VCaP (cell line): Measurements from ENCODE around the gene SPOCK1.

Experiments
- H3K27ac ChIP-seq: fragments of 450-650 bp; 2 replicates; pipeline ENCODE4 v1.5.1; 2017
- CTCF ChIP-seq: fragments of 450-650 bp; conservative IDR thresholded peaks from 2 replicates; pipeline ENCODE4 v1.5.1; 2017; ENCODE audit warnings: mild to moderate bottlenecking, moderate library complexity

The SPOCK1 gene

GRCh38 chr5:137492331-137492730, 6.8 kb downstream of the SPOCK1 start:
- no peak for TF ChIP-seq CTCF
- H3K27ac ChIP-seq: no peak overlapping the region

GRCh38 chr5:137491121-137491520, 8.0 kb downstream of the SPOCK1 start:
- no peak for TF ChIP-seq CTCF
- no peak overlapping the region for H3K27ac ChIP-seq

DNA sequence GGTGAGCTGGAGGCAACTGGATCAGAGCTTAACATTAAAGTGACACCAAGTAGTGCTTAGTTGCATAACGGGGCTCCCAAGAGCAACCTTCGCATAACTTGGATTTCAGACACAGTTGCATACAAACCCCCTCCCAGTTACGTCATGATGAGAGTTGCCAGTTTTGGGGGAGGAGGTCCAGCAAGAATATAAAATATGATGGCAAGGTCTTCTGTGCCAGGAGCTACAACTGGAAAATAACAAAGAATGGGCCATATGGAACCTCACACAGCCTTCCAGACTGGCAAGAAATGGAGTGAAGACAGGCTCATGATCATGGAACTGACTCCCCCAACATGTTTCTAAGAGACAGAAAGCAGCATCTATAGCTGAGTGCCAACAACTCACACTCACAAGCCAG, 8.5 kb downstream of the SPOCK1 start:
- H3K27ac ChIP-seq: no peak overlapping the region
- TF ChIP-seq CTCF: no peak

DNA sequence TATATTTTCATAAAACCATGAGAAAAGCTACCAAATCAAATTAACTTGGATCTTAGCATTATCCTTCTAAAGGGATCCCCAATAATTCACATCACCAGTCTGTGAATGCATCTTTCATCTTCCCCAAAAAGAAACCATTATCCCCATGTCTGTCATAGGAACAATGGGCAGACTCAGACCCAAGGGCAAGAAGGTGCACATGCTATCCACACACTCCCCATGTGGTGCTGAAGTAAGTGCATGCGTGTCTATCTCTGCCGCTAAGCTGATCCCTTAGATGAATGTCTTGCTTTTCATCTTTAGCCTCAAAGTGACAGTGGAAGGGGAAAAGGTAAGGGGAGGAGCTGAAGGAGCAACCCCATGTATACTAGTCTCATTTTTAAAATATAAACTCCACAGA, 10.2 kb downstream of the SPOCK1 start:
- no peak for TF ChIP-seq CTCF
- no peak overlapping the region for H3K27ac ChIP-seq

- TF ChIP-seq CTCF: peak; percentile 31
- H3K27ac ChIP-seq: no peak overlapping the region
Measured at GRCh38 chr5:137488516-137488915, 10.6 kb downstream of the SPOCK1 start.

DNA sequence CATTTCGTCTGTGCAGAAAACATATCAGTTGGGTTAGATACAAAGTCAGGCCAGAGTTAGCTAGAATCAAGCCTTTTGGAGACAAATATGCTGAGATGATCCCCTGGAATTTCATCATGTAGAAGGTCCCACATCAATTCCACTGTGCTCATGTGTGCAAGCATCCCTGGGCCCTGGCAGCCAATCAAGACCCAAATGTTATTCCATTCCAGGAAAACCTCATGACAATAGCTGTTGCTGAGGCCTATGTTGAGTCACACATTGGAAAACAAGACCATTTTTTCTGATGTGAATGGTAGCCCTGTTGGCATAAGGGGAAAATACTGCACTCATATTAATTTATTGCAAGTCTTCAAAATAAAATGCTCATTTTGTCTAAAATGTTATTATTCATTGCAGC, 11.5 kb downstream of the SPOCK1 start:
- peak overlapping the region; percentile 3; the same call in 1 of the 2 replicates for H3K27ac ChIP-seq
- TF ChIP-seq CTCF: no peak

GRCh38 chr5:137486707-137487106, 12.4 kb downstream of the SPOCK1 start:
- no peak overlapping the region for H3K27ac ChIP-seq
- TF ChIP-seq CTCF: no peak

- TF ChIP-seq CTCF: no peak
- no peak overlapping the region for H3K27ac ChIP-seq
Measured at GRCh38 chr5:137481596-137481995, 17.5 kb downstream of the SPOCK1 start.
